Epithelial cell of esophagus (primary cell): ENCODE results near the gene MEIS1.

Source experiments
- DNase-seq: peaks from one replicate; pipeline ENCODE4 v3.0.0; 2010; ENCODE audit warnings: low read depth
- H3K4me3 ChIP-seq: 2 replicates; pipeline ENCODE4 v1.5.1; 2011; ENCODE audit warnings: mild to moderate bottlenecking, low read length, control low read depth
- CTCF ChIP-seq: IDR thresholded peaks from 2 replicates; pipeline ENCODE4 v1.5.1; 2011; ENCODE audit warnings: low read depth, mild to moderate bottlenecking, low read length, control low read depth, inconsistent platforms; ENCODE audit not compliant: insufficient read depth; ENCODE audit errors: missing control alignments

Gene MEIS1

GRCh38 chr2:66515743-66516142, 80.8 kb downstream of the MEIS1 start:
- DNase-seq = peak; percentile 57
- H3K4me3 ChIP-seq = no peak overlapping the region
- no peak for TF ChIP-seq CTCF

GRCh38 chr2:66516499-66516898, 81.6 kb downstream of the MEIS1 start:
- no peak for TF ChIP-seq CTCF
- no peak for DNase-seq

GRCh38 chr2:66517772-66518171, 82.8 kb downstream of the MEIS1 start:
- no peak for TF ChIP-seq CTCF
- no peak for DNase-seq
- H3K4me3 ChIP-seq = no peak overlapping the region

More at GRCh38 chr2:66516499-66516898, 81.6 kb downstream of the MEIS1 start:
- no peak overlapping the region for H3K4me3 ChIP-seq

GRCh38 chr2:66519264-66519843, 84.4 kb downstream of the MEIS1 start:
- TF ChIP-seq CTCF = no peak
- DNase-seq = no peak
- no peak overlapping the region for H3K4me3 ChIP-seq

GRCh38 chr2:66521291-66521922, 86.5 kb downstream of the MEIS1 start:
- TF ChIP-seq CTCF = no peak
- no peak overlapping the region for H3K4me3 ChIP-seq
- DNase-seq = no peak

GRCh38 chr2:66522611-66523376, 87.9 kb downstream of the MEIS1 start:
- DNase-seq = no peak
- TF ChIP-seq CTCF = no peak

More at GRCh38 chr2:66522611-66523376, 87.9 kb downstream of the MEIS1 start:
- H3K4me3 ChIP-seq = no peak overlapping the region
